Activated T-helper 2 cell treated with anti-CD3 and anti-CD28 coated beads, Interferon-gamma antibody, Interleukin-2, Interleukin-4, amounts not matched to agents 10 μg/mL and 5 μg/mL and 100 μg/mL, durations not matched to agents 14 hours and 24 hours and 36 hours (primary cell): ENCODE measurements around the gene HOXD1. TPM values are rescaled to one million over a fixed set of nuclear protein-coding genes. Genes with fewer than 3 reads are reported as not detected.

Source experiments
- DNase-seq: peaks from one replicate; pipeline ENCODE4 v3.0.0; 2021; ENCODE audit warnings: low spot score
- H3K27ac Mint-ChIP-seq: one replicate; pipeline ENCODE4 v1.8.0; 2021; ENCODE audit warnings: mixed read lengths
- H3K27me3 Mint-ChIP-seq: one replicate; pipeline ENCODE4 v1.8.0; 2021; ENCODE audit warnings: low read depth, mixed read lengths
- H3K36me3 Mint-ChIP-seq: one replicate; pipeline ENCODE4 v1.8.0; 2021; ENCODE audit warnings: low read depth, mixed read lengths
- H3K4me1 Mint-ChIP-seq: one replicate; pipeline ENCODE4 v1.8.0; 2021; ENCODE audit warnings: low read depth, mixed read lengths
- H3K4me3 Mint-ChIP-seq: one replicate; pipeline ENCODE4 v1.8.0; 2021; ENCODE audit warnings: low read depth, mild to moderate bottlenecking, moderate library complexity, mixed read lengths
- H3K9me3 Mint-ChIP-seq: one replicate; pipeline ENCODE4 v1.8.0; 2021; ENCODE audit warnings: mixed read lengths
- intact Hi-C: fragments of 100-400 bp; cut with micrococcal nuclease; formaldehyde crosslinking; loops from one replicate; pipeline ENCODE4 v1.15.1; 2023
- total RNA-seq: library from RNA; stranded (reverse); gene quantifications from 2 replicates; pipeline ENCODE4 v1.2.3, GENCODE V29; 2022

The HOXD1 gene
- total RNA-seq, 1 donor from 2014 or later, result not detected

- Mint-ChIP-seq H3K36me3 (peaks cover 3% of the 10 kb centered on the region), H3K27ac (no peak overlapping the region), H3K9me3 (no peaks in the 10 kb centered on the region), H3K4me3 (no peak overlapping the region), H3K27me3 (peaks cover 84% of the 10 kb centered on the region), H3K4me1 (peaks cover 9% of the 10 kb centered on the region)
- DNase-seq, result no peak
- intact Hi-C loops, result loop anchor here (1.0 kb wide), 1 partner anchor 8 kb away; no protein-coding TSS in a partner anchor
Measured at GRCh38 chr2:176174382-176174823, 14.1 kb upstream of the HOXD1 start.

- no peak overlapping the region for H3K27ac Mint-ChIP-seq
Measured at GRCh38 chr2:176174824-176175708, 13.4 kb upstream of the HOXD1 start.

GRCh38 chr2:176175709-176176607 lies 12.5 kb upstream of the HOXD1 start:
- intact Hi-C loops, result no loop called here
- H3K36me3 Mint-ChIP-seq, result peaks cover 3% of the 10 kb centered on the region
- no peak for DNase-seq
- peaks cover 9% of the 10 kb centered on the region for H3K4me1 Mint-ChIP-seq
- no peak overlapping the region for H3K4me3 Mint-ChIP-seq
- H3K27ac Mint-ChIP-seq, result no peak overlapping the region
- H3K9me3 Mint-ChIP-seq, result no peaks in the 10 kb centered on the region
- peaks cover 87% of the 10 kb centered on the region for H3K27me3 Mint-ChIP-seq

More at GRCh38 chr2:176174824-176175708, 13.4 kb upstream of the HOXD1 start:
- intact Hi-C loops, result loop anchor here (1.0 kb wide), 1 partner anchor 9 kb away; no protein-coding TSS in a partner anchor
- peaks cover 84% of the 10 kb centered on the region for H3K27me3 Mint-ChIP-seq
- peaks cover 3% of the 10 kb centered on the region for H3K36me3 Mint-ChIP-seq
- H3K4me3 Mint-ChIP-seq, result no peak overlapping the region
- peaks cover 9% of the 10 kb centered on the region for H3K4me1 Mint-ChIP-seq
- no peak for DNase-seq
- H3K9me3 Mint-ChIP-seq, result no peaks in the 10 kb centered on the region

GRCh38 chr2:176177580-176178037 lies 10.9 kb upstream of the HOXD1 start:
- intact Hi-C loops, result no loop called here
- Mint-ChIP-seq H3K27me3 (peaks cover 86% of the 10 kb centered on the region), H3K4me3 (no peak overlapping the region), H3K27ac (no peak overlapping the region), H3K36me3 (peaks cover 2% of the 10 kb centered on the region), H3K4me1 (peaks cover 9% of the 10 kb centered on the region), H3K9me3 (no peaks in the 10 kb centered on the region)
- no peak for DNase-seq

GRCh38 chr2:176178038-176178756 lies 10.3 kb upstream of the HOXD1 start:
- no peaks in the 10 kb centered on the region for H3K36me3 Mint-ChIP-seq
- DNase-seq, result no peak
- H3K4me1 Mint-ChIP-seq, result peaks cover 9% of the 10 kb centered on the region
- peaks cover 86% of the 10 kb centered on the region for H3K27me3 Mint-ChIP-seq
- no peaks in the 10 kb centered on the region for H3K9me3 Mint-ChIP-seq
- intact Hi-C loops, result no loop called here
- peak overlapping the region; percentile 27 for H3K4me3 Mint-ChIP-seq
- H3K27ac Mint-ChIP-seq, result no peak overlapping the region

GRCh38 chr2:176178757-176179295 lies 9.6 kb upstream of the HOXD1 start:
- Mint-ChIP-seq H3K36me3 (no peaks in the 10 kb centered on the region), H3K4me3 (no peak overlapping the region), H3K4me1 (peaks cover 8% of the 10 kb centered on the region), H3K27me3 (peaks cover 85% of the 10 kb centered on the region), H3K9me3 (no peaks in the 10 kb centered on the region), H3K27ac (no peak overlapping the region)
- intact Hi-C loops, result no loop called here
- DNase-seq, result no peak

- Mint-ChIP-seq H3K4me1 (peaks cover 3% of the 10 kb centered on the region), H3K27me3 (peaks cover 75% of the 10 kb centered on the region), H3K36me3 (no peaks in the 10 kb centered on the region), H3K27ac (no peak overlapping the region), H3K9me3 (no peaks in the 10 kb centered on the region), H3K4me3 (no peak overlapping the region)
- intact Hi-C loops, result no loop called here
- DNase-seq, result no peak
Measured at GRCh38 chr2:176181551-176181950, 6.9 kb upstream of the HOXD1 start.

GRCh38 chr2:176182671-176183070 lies 5.8 kb upstream of the HOXD1 start:
- no peak for DNase-seq
- intact Hi-C loops, result no loop called here
- no peak overlapping the region for H3K27ac Mint-ChIP-seq
- H3K27me3 Mint-ChIP-seq, result peaks cover 74% of the 10 kb centered on the region
- H3K9me3 Mint-ChIP-seq, result no peaks in the 10 kb centered on the region
- H3K4me1 Mint-ChIP-seq, result peaks cover 5% of the 10 kb centered on the region
- H3K36me3 Mint-ChIP-seq, result no peaks in the 10 kb centered on the region
- no peak overlapping the region for H3K4me3 Mint-ChIP-seq

GRCh38 chr2:176184749-176185148 lies 3.7 kb upstream of the HOXD1 start:
- H3K9me3 Mint-ChIP-seq, result no peaks in the 10 kb centered on the region
- H3K27me3 Mint-ChIP-seq, result peaks cover 70% of the 10 kb centered on the region
- peaks cover 3% of the 10 kb centered on the region for H3K36me3 Mint-ChIP-seq
- intact Hi-C loops, result no loop called here
- H3K27ac Mint-ChIP-seq, result no peak overlapping the region
- H3K4me1 Mint-ChIP-seq, result peaks cover 10% of the 10 kb centered on the region
- no peak for DNase-seq
- H3K4me3 Mint-ChIP-seq, result no peak overlapping the region

GRCh38 chr2:176186024-176186423 lies 2.4 kb upstream of the HOXD1 start:
- peak overlapping the region; percentile 11 for H3K4me3 Mint-ChIP-seq
- peaks cover 10% of the 10 kb centered on the region for H3K4me1 Mint-ChIP-seq
- intact Hi-C loops, result no loop called here
- peaks cover 68% of the 10 kb centered on the region for H3K27me3 Mint-ChIP-seq
- H3K9me3 Mint-ChIP-seq, result no peaks in the 10 kb centered on the region
- H3K36me3 Mint-ChIP-seq, result peaks cover 3% of the 10 kb centered on the region
- no peak for DNase-seq
- no peak overlapping the region for H3K27ac Mint-ChIP-seq

- Mint-ChIP-seq H3K4me3 (peak overlapping the region; percentile 76), H3K36me3 (peaks cover 3% of the 10 kb centered on the region), H3K27ac (no peak overlapping the region), H3K9me3 (no peaks in the 10 kb centered on the region), H3K4me1 (peaks cover 10% of the 10 kb centered on the region), H3K27me3 (peaks cover 74% of the 10 kb centered on the region)
- intact Hi-C loops, result no loop called here
- DNase-seq, result no peak
Measured at GRCh38 chr2:176187200-176187898, 1.1 kb upstream of the HOXD1 start.
